Uterus (tissue), 2 donors: Measurements from ENCODE around the gene IL17F.

Source experiments
- CTCF ChIP-seq, 4 experiments: fragments of 200-600 bp in 2 of 4; fragments of 450-650 bp in 2 of 4; sonication (generic) in 2 of 4; IDR thresholded peaks; one replicate each; pipeline ENCODE4 v1.5.1; 2016 to 2019; ENCODE audit warnings: antibody characterized with exemption in 4 of 4, mild to moderate bottlenecking in 2 of 4, moderate library complexity in 1 of 4
- POLR2A ChIP-seq, 2 donors: fragments of 450-650 bp; IDR thresholded peaks; one replicate each; pipeline ENCODE4 v1.6.1; 2016; ENCODE audit warnings: antibody characterized with exemption in 2 of 2, mild to moderate bottlenecking in 1 of 2, moderate library complexity in 1 of 2

DNA sequence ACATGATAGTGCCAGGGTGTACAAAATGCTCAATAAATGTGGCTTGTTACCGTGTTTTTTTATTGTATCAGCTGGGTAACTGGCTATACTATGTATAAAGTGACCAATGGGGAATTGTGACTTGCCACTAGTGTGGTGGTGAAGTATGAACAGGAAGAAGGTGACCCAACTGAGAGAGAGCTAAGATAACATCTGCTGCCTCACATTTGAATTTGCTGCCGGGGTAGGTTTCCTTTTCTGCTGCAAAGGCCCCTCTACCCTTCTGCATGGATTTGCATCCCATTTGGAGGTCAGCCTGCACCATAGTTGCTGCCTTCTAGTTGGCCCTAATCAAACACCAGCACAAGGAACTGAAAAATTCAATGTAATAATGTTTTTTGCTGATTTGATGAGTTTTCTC lies 34.1 kb downstream of the IL17F start:
- TF ChIP-seq CTCF (IDR thresholded peaks at IDR 0.05), result no peak
- no peak for TF ChIP-seq POLR2A (IDR thresholded peaks at IDR 0.05)
